B cell (primary cell): ENCODE data around the gene RAB3B. TPM values are rescaled to one million over a fixed set of nuclear protein-coding genes. Genes with fewer than 3 reads are reported as not detected.

ENCODE experiments used
- ATAC-seq: fragments of 200-7000 bp; cut with Tn5 transposase; one replicate; pipeline ENCODE4 v1.10.0; 2021; ENCODE audit warnings: low read depth, mild to moderate bottlenecking, moderate number of reproducible peaks, moderate library complexity
- CTCF ChIA-PET: fragments of 350-600 bp; sonication (Branson Sonifier 250); formaldehyde crosslinking; loops from one replicate; lab custom pipeline; 2021; ENCODE audit warnings: antibody characterized with exemption, inconsistent platforms; lab: Charles Lee
- POLR2A ChIA-PET: fragments of 350-600 bp; sonication (Branson Sonifier 250); formaldehyde crosslinking; loops from one replicate; lab custom pipeline; 2021; ENCODE audit warnings: antibody characterized with exemption; lab: Charles Lee
- DNase-seq: peaks from one replicate; pipeline ENCODE4 v3.0.0; 2013
- H2AFZ ChIP-seq: 2 replicates; pipeline ENCODE4 v1.6.1; 2012; ENCODE audit warnings: mild to moderate bottlenecking, low read depth, low read length; ENCODE audit not compliant: insufficient read depth, poor library complexity, severe bottlenecking
- H3K27ac ChIP-seq, 2 donors: 1 replicate in 1 of 2; 2 replicates in 1 of 2; pipeline ENCODE4 v1.5.1; 2012 to 2013; ENCODE audit warnings: low read length in 2 of 2, mild to moderate bottlenecking in 2 of 2, moderate library complexity in 1 of 2
- H3K27me3 ChIP-seq, 4 experiments: fragments of 200-600 bp in 1 of 4; sonication (generic) in 1 of 4; replicated peaks in 1 of 4; 1 replicate in 2 of 4; 2 replicates in 2 of 4; pipeline versions ENCODE4 v1.6.1 to v1.7.0; 2013 to 2016; ENCODE audit warnings: low read length in 3 of 4, mild to moderate bottlenecking in 2 of 4, mixed read lengths in 1 of 4, moderate library complexity in 1 of 4; ENCODE audit not compliant: insufficient read depth in 4 of 4, control insufficient read depth in 3 of 4; ENCODE audit errors: control extremely low read depth in 1 of 4
- H3K36me3 ChIP-seq, 2 experiments: replicated peaks in 1 of 2; 1 replicate in 1 of 2; 2 replicates in 1 of 2; pipeline versions ENCODE4 v1.6.1 to v1.7.1; 2013; ENCODE audit warnings: low read length in 1 of 2; ENCODE audit not compliant: insufficient read depth in 2 of 2, control insufficient read depth in 1 of 2; ENCODE audit errors: control extremely low read depth in 1 of 2, extremely low read depth in 1 of 2
- H3K4me1 ChIP-seq, 2 donors: fragments of 200-600 bp in 1 of 2; sonication (generic) in 1 of 2; 1 replicate in 1 of 2; 2 replicates in 1 of 2; pipeline versions ENCODE4 v1.5.1 to v1.6.1; 2013 to 2017; ENCODE audit warnings: low read length in 2 of 2; ENCODE audit not compliant: control insufficient read depth in 2 of 2, insufficient read depth in 2 of 2
- H3K4me2 ChIP-seq: replicated peaks from 2 replicates; pipeline ENCODE3; 2012; ENCODE audit warnings: mild to moderate bottlenecking, low read depth, low read length; ENCODE audit not compliant: poor library complexity, severe bottlenecking
- H3K4me3 ChIP-seq, 5 experiments: fragments of 200-600 bp in 1 of 5; sonication (generic) in 1 of 5; 1 replicate in 3 of 5; 2 replicates in 2 of 5; pipeline versions ENCODE4 v1.5.1 to v1.7.0; 2011 to 2016; ENCODE audit warnings: low read length in 4 of 5, mild to moderate bottlenecking in 4 of 5, low read depth in 2 of 5, control low read depth in 1 of 5, moderate library complexity in 1 of 5; ENCODE audit not compliant: insufficient read depth in 1 of 5; ENCODE audit errors: control extremely low read depth in 1 of 5, extremely low read depth in 1 of 5
- H3K79me2 ChIP-seq: fragments of 200-600 bp; sonication (generic); one replicate; pipeline ENCODE4 v1.6.0; 2016; ENCODE audit warnings: low read length; ENCODE audit not compliant: control insufficient read depth, insufficient read depth
- H3K9ac ChIP-seq: fragments of 200-600 bp; sonication (generic); 2 replicates; pipeline ENCODE4 v1.6.1; 2017; ENCODE audit warnings: mild to moderate bottlenecking, low read length, moderate library complexity
- H3K9me3 ChIP-seq, 3 donors: one replicate each; pipeline versions ENCODE4 v1.6.1 to v1.7.1; 2013; ENCODE audit warnings: low read length in 2 of 3; ENCODE audit not compliant: control insufficient read depth in 2 of 3, insufficient read depth in 1 of 3; ENCODE audit errors: control extremely low read depth in 1 of 3
- H4K20me1 ChIP-seq: 2 replicates; pipeline ENCODE4 v1.6.0; 2012; ENCODE audit warnings: mild to moderate bottlenecking, low read length; ENCODE audit not compliant: insufficient read depth, control insufficient read depth, poor library complexity, severe bottlenecking
- H3K27ac Mint-ChIP-seq: one replicate; pipeline ENCODE4 v1.8.0; 2021; ENCODE audit warnings: mixed read lengths
- H3K27me3 Mint-ChIP-seq: one replicate; pipeline ENCODE4 v1.8.0; 2021; ENCODE audit warnings: mixed read lengths
- H3K4me1 Mint-ChIP-seq: one replicate; pipeline ENCODE4 v1.8.0; 2021; ENCODE audit warnings: mixed read lengths
- H3K4me3 Mint-ChIP-seq: one replicate; pipeline ENCODE4 v1.8.0; 2021; ENCODE audit warnings: mixed read lengths
- H3K9me3 Mint-ChIP-seq: one replicate; pipeline ENCODE4 v1.8.0; 2022; ENCODE audit warnings: mixed read lengths; ENCODE audit not compliant: insufficient read depth
- EZH2 ChIP-seq: IDR thresholded peaks from 2 replicates; pipeline ENCODE4 v1.6.1; 2012; ENCODE audit warnings: borderline replicate concordance, low read depth, mild to moderate bottlenecking, moderate library complexity, low read length; ENCODE audit not compliant: insufficient read depth, poor library complexity, severe bottlenecking
- WGBS: methylation state at CpG from one replicate; pipeline ENCODE4 v1.1.5; 2013; ENCODE audit warnings: missing lambda C conversion rate; ENCODE audit not compliant: insufficient coverage; 5-methylcytosine and 5-hydroxymethylcytosine counted together
- intact Hi-C: fragments of 100-400 bp; cut with micrococcal nuclease; formaldehyde crosslinking; loops from one replicate; pipeline ENCODE4 v1.10.0; 2022
- polyA plus RNA-seq: library from polyadenylated mRNA; depleted of rRNA; stranded (reverse); fragments of >200 nt; gene quantifications from 2 replicates; pipeline ENCODE4 v1.2.3, GENCODE V29; 2012
- total RNA-seq, 2 donors: library from RNA; stranded (reverse); fragments of 120-200 nt in 1 of 2; gene quantifications; 1 replicate in 1 of 2; 2 replicates in 1 of 2; pipeline versions ENCODE4 v1.2.3 to v1.2.4, GENCODE V29; 2013 to 2022
- TF ChIP-seq, protein P1 (sequence below): fragments of 200-600 bp; IDR thresholded peaks from one replicate; pipeline ENCODE4 v1.8.0; 2022; ENCODE audit warnings: antibody characterized with exemption, mild to moderate bottlenecking

The RAB3B gene
- total and polyA plus RNA-seq, 2 donors (not counting 1 experiment from before 2014, with no cell fraction given): 0.02 TPM; not detected in 1

DNA sequence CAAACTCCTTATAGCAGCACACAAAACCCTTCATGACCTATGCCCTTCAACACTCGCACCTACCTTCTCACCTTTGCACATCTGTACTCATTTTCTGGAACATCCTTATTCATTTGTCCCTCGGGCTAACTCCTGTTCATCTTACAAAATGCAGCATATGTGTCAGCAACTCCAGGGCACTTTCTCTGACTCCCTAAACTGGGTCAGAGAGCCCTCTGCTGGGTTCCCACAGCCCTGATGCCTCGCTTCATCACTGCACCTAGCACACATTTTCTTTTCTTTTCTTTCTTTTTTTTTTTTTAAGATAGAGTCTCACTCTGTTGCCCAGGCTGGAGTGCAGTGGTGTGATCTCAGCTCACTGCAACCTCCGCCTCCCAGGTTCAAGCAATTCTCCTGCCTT is 54.0 kb downstream of the RAB3B start:
- no peak overlapping the region for H3K27ac ChIP-seq

DNA sequence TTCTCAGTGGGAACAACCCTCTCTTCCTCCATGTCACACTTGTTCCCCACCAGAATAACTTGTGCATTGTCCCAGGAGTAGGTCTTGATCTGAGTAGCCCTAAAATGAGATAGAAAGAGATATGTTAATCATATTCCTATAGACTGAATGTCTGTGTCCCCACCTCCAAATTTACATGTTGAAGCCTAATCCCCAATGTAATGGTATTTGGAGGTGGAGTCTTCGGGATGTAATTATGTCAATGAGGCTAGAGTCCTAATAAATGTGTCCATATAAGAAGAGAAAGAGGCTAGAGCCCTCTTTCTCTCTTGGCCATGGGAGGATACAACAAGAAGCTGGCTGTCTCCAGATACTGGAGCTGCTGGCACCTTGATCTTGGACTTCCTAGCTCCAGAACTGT is 57.2 kb downstream of the RAB3B start:
- DNase-seq: no peak
- POLR2A ChIA-PET: no interaction called here
- Mint-ChIP-seq H3K4me1 (no peaks in the 10 kb centered on the region), H3K27me3 (peaks cover 18% of the 10 kb centered on the region), H3K9me3 (no peaks in the 10 kb centered on the region), H3K4me3 (no peak overlapping the region), H3K27ac (no peak overlapping the region)
- Histone ChIP-seq H3K4me1 (no peaks in the 10 kb centered on the region), H3K27me3 (no peaks in the 10 kb centered on the region), H3K79me2 (no peaks in the 10 kb centered on the region), H3K36me3 (no peaks in the 10 kb centered on the region), H4K20me1 (no peaks in the 10 kb centered on the region), H3K4me3 (no peak overlapping the region), H3K4me2 (no peak overlapping the region), H2AFZ (no peak overlapping the region), H3K27ac (no peak overlapping the region), H3K9ac (no peak overlapping the region), H3K9me3 (no peaks in the 10 kb centered on the region)
- CTCF ChIA-PET: no interaction called here
- WGBS: 100% methylated on average over 1 of the region's 1 CpG
- ATAC-seq: no peak
- intact Hi-C loops: no loop called here
- TF ChIP-seq, protein P1, sequence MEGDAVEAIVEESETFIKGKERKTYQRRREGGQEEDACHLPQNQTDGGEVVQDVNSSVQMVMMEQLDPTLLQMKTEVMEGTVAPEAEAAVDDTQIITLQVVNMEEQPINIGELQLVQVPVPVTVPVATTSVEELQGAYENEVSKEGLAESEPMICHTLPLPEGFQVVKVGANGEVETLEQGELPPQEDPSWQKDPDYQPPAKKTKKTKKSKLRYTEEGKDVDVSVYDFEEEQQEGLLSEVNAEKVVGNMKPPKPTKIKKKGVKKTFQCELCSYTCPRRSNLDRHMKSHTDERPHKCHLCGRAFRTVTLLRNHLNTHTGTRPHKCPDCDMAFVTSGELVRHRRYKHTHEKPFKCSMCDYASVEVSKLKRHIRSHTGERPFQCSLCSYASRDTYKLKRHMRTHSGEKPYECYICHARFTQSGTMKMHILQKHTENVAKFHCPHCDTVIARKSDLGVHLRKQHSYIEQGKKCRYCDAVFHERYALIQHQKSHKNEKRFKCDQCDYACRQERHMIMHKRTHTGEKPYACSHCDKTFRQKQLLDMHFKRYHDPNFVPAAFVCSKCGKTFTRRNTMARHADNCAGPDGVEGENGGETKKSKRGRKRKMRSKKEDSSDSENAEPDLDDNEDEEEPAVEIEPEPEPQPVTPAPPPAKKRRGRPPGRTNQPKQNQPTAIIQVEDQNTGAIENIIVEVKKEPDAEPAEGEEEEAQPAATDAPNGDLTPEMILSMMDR: no peak

More for the DNA sequence above, 54.0 kb downstream of the RAB3B start:
- Mint-ChIP-seq H3K27ac (no peak overlapping the region), H3K4me1 (no peaks in the 10 kb centered on the region), H3K4me3 (no peak overlapping the region), H3K9me3 (peaks cover 9% of the 10 kb centered on the region), H3K27me3 (peaks cover 11% of the 10 kb centered on the region)
- DNase-seq (no peak), ATAC-seq (no peak)
- no peaks in the 10 kb centered on the region for H3K79me2 ChIP-seq
- no peaks in the 10 kb centered on the region for H4K20me1 ChIP-seq
- H3K4me2 ChIP-seq: no peak overlapping the region
- no peaks in the 10 kb centered on the region for H3K27me3 ChIP-seq
- no peak overlapping the region for H2AFZ ChIP-seq
- ChIA-PET POLR2A (interaction anchor here (0.6 kb wide), 1 partner anchor 360 kb away, joined by 5 read pairs; no protein-coding TSS in a partner anchor), CTCF (no interaction called here)
- 79% methylated on average over 2 of the region's 4 CpGs for WGBS
- H3K4me3 ChIP-seq: no peak overlapping the region
- no peaks in the 10 kb centered on the region for H3K4me1 ChIP-seq
- H3K9ac ChIP-seq: no peak overlapping the region
- TF ChIP-seq, protein P1: no peak
- no peak for TF ChIP-seq EZH2
- intact Hi-C loops: no loop called here
- no peaks in the 10 kb centered on the region for H3K36me3 ChIP-seq
- H3K9me3 ChIP-seq: peaks cover 3 to 6% (median 4%) of the 10 kb centered on the region in 3 donors
